Regular cardiac myocyte (primary cell): ENCODE results near the gene SSX4B. TPM values are rescaled to one million over a fixed set of nuclear protein-coding genes. Genes with fewer than 3 reads are reported as not detected.

Source experiments
- total RNA-seq: library from RNA; depleted of rRNA; stranded (reverse); fragments of >200 nt; gene quantifications from 2 replicates; pipeline ENCODE4 v1.2.3, GENCODE V29; 2014

Gene SSX4B, protein sequence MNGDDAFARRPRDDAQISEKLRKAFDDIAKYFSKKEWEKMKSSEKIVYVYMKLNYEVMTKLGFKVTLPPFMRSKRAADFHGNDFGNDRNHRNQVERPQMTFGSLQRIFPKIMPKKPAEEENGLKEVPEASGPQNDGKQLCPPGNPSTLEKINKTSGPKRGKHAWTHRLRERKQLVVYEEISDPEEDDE
- not detected in 2 replicates for total RNA-seq

DNA sequence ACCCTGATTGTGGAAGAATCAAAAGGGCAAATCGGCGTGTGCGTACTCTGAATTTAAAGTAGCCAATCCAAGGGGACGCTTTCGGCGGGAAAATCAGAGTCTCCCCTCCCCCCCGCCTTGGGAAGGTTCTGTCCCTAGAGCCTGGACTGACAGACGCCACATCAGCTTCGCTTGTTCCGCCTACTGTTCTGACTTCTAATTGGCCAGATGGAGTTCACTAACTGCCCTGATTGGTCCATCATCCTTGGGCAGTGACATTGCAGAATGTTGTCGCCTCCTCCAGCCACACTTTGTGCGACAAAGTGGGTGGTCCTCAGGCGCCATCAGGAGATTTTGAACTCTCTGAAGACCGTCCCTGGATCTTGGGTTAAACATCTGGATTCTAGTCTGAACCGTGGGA lies at the start of gene SSX4B:
Gene SSX4B (minus strand): TSS at position 101 of the 400 bp plus-strand sequence. CDS start 588 bp downstream, outside the sequence.

DNA sequence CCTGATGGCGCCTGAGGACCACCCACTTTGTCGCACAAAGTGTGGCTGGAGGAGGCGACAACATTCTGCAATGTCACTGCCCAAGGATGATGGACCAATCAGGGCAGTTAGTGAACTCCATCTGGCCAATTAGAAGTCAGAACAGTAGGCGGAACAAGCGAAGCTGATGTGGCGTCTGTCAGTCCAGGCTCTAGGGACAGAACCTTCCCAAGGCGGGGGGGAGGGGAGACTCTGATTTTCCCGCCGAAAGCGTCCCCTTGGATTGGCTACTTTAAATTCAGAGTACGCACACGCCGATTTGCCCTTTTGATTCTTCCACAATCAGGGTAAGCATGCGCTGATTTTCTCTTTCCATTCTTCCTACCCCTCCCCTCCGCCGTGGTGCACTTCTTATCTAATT lies 28.5 kb downstream of the SSX4B start, which contains the start of gene SSX4:
Gene SSX4 (plus strand): TSS at position 301 of the 400 bp plus-strand sequence. CDS start 515 bp downstream, outside the sequence.

DNA sequence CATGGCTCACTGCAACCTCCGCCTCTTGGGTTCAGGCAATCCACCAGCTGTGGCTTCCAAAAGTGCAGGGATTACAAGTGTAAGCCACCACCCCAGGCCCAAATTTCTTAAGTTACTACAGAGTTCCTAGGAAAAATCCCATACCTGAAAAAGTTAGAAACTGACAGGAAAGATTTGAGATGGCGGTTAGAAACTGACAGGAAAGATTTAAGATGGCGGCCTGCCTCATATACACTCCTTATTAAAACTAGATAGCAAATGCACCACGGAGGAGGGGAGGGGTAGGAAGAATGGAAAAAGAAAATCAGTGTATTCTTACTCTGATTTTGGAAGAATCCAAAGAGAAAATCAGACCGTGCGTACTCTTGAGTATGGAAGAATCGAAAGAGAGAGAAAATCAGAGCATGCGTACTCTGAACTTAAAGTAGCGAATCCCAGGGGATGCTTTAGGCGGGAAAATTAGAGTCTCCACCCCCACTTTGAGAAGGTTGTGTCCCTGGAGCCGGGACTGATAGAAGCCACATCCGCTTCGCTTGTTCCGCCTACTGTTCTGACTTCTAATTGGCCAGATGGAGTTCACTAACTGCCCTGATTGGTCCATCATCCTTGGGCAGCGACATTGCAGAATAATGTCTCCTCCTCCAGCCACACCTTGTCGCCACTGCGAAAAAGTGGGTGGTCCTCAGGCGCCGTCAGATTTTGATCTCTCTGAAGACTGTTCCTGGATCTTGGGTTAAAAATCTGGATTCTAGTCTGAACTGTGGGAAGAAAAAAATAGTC lies 55.3 kb downstream of the SSX4B start, which contains the start of gene SSX3:
Gene SSX3 (minus strand): TSS at position 389 of the 780 bp plus-strand sequence. CDS start 1,454 bp downstream, outside the sequence.

Other genes with a start within 250 kb of the SSX4B start
- gene SSX5, start 215.2 kb downstream of the SSX4B start, total RNA-seq: not detected in 2 replicates
- not detected in 2 replicates for gene SSX1, start 156.6 kb downstream of the SSX4B start, total RNA-seq
- not detected in 2 replicates for gene SSX3, start 55.3 kb downstream of the SSX4B start, total RNA-seq
- gene SSX4, start 28.4 kb downstream of the SSX4B start, total RNA-seq: not detected in 2 replicates
- gene SLC38A5, start 58.3 kb upstream of the SSX4B start, total RNA-seq: 53.8 and 59.6 TPM in 2 replicates
- 48.5 and 67.1 TPM in 2 replicates for gene FTSJ1, start 64.2 kb upstream of the SSX4B start, total RNA-seq
- gene PORCN, start 97.0 kb upstream of the SSX4B start, total RNA-seq: 6.3 and 7.6 TPM in 2 replicates
- 23.4 and 76.1 TPM in 2 replicates for gene EBP, start 109.8 kb upstream of the SSX4B start, total RNA-seq
- 3.7 and 6.1 TPM in 2 replicates for gene TBC1D25, start 127.8 kb upstream of the SSX4B start, total RNA-seq
- 45.4 and 78.6 TPM in 2 replicates for gene RBM3, start 162.5 kb upstream of the SSX4B start, total RNA-seq
- 73.3 and 77.3 TPM in 2 replicates for gene WDR13, start 185.5 kb upstream of the SSX4B start, total RNA-seq